Bronchial epithelial cell (primary cell): Measurements from ENCODE around the gene NLRC5. TPM values are rescaled to one million over a fixed set of nuclear protein-coding genes. Genes with fewer than 3 reads are reported as not detected.
"Not testable (repeated sequence)": the region's sequence is repeated elsewhere in the genome, so short reads cannot be mapped to it uniquely, and the experiment has no call there.

ENCODE experiments used
- DNase-seq: peaks from one replicate; pipeline ENCODE4 v3.0.0-alpha.2; 2010; ENCODE audit warnings: low read depth
- FAIRE-seq: peaks from 2 replicates; lab custom pipeline; 2011; peaks lifted over from hg19 to GRCh38; lab: Jason Lieb, UNC
- H3K27me3 ChIP-seq: 2 replicates; pipeline ENCODE4 v1.5.1; 2011; ENCODE audit warnings: low read length; ENCODE audit not compliant: control insufficient read depth, insufficient read depth
- H3K36me3 ChIP-seq: 2 replicates; pipeline ENCODE4 v1.5.1; 2011; ENCODE audit warnings: low read length; ENCODE audit not compliant: control insufficient read depth, insufficient read depth
- H3K4me3 ChIP-seq: 2 replicates; pipeline ENCODE4 v1.5.1; 2011; ENCODE audit warnings: mild to moderate bottlenecking, low read depth, low read length, control low read depth
- total RNA-seq: library from RNA; depleted of rRNA; stranded (reverse); fragments of >200 nt; gene quantifications from 2 replicates; pipeline ENCODE4 v1.2.1, GENCODE V29; 2014
- TF ChIP-seq, protein P1 (sequence below): IDR thresholded peaks from 2 replicates; pipeline ENCODE4 v1.5.1; 2011; ENCODE audit warnings: mild to moderate bottlenecking, moderate library complexity, low read length, control low read depth, inconsistent platforms; ENCODE audit not compliant: insufficient read depth, severe bottlenecking

Gene NLRC5
- total RNA-seq, 1 donor from 2014 or later = 2.1 TPM

GRCh38 chr16:56986361-56986760 is 3.0 kb upstream of the NLRC5 start:
- TF ChIP-seq, protein P1, sequence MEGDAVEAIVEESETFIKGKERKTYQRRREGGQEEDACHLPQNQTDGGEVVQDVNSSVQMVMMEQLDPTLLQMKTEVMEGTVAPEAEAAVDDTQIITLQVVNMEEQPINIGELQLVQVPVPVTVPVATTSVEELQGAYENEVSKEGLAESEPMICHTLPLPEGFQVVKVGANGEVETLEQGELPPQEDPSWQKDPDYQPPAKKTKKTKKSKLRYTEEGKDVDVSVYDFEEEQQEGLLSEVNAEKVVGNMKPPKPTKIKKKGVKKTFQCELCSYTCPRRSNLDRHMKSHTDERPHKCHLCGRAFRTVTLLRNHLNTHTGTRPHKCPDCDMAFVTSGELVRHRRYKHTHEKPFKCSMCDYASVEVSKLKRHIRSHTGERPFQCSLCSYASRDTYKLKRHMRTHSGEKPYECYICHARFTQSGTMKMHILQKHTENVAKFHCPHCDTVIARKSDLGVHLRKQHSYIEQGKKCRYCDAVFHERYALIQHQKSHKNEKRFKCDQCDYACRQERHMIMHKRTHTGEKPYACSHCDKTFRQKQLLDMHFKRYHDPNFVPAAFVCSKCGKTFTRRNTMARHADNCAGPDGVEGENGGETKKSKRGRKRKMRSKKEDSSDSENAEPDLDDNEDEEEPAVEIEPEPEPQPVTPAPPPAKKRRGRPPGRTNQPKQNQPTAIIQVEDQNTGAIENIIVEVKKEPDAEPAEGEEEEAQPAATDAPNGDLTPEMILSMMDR = no peak

GRCh38 chr16:56986908-56987307 is 2.4 kb upstream of the NLRC5 start:
- not testable (repeated sequence) for DNase-seq, FAIRE-seq, H3K36me3 ChIP-seq, H3K4me3 ChIP-seq, H3K27me3 ChIP-seq

More at GRCh38 chr16:56986361-56986760, 3.0 kb upstream of the NLRC5 start:
- no peaks in the 10 kb centered on the region for H3K36me3 ChIP-seq
- DNase-seq (no peak), FAIRE-seq (no peak)
- no peak overlapping the region for H3K4me3 ChIP-seq
- H3K27me3 ChIP-seq = peaks cover 2% of the 10 kb centered on the region

- Histone ChIP-seq H3K36me3 (no peaks in the 10 kb centered on the region), H3K4me3 (no peak overlapping the region), H3K27me3 (no peaks in the 10 kb centered on the region)
- TF ChIP-seq, protein P1 = no peak
- DNase-seq (no peak), FAIRE-seq (no peak)
Measured at GRCh38 chr16:56987692-56988091, 1.7 kb upstream of the NLRC5 start.

DNA sequence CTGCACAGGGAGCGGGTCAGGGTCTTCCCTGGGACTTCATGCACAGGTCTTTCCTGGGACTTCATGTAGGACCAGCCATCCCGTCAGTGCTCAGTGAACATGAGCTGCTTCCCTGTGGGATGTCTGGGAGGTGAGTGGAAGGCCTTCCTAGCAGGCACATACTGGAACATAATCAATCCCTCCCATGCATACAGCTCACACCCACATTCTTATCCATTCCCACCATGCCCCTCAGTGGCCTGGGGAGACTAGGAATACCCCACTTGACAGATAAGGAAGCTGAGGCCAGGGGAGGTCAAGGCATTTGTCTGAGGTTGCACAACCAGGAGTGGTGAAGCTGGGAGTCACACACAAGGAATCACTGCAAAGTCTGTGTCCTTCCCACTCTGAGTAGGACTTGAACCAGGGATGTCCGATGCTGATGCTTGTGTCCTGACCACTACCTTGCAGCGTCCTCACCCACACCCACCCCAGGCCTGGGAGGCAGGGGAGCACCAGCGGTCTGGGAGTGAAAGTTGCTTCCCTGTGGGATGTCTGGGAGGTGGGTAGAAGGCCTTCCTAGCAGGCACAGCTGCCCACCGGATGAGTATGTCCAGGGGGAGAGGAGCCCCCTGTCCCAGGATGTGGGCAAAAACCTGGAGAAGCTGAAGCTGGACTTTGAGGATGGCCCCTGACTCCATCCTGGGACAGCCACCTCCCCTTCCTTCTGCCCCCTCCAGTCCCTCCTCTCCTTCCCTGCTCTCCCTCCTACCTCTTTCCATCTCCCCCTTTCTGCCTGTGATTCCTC is 1.0 kb upstream of the NLRC5 start:
- FAIRE-seq (peak; percentile 13), DNase-seq (no peak)
- Histone ChIP-seq H3K36me3 (no peaks in the 10 kb centered on the region), H3K4me3 (no peak overlapping the region), H3K27me3 (no peaks in the 10 kb centered on the region)
- TF ChIP-seq, protein P1 = no peak

DNA sequence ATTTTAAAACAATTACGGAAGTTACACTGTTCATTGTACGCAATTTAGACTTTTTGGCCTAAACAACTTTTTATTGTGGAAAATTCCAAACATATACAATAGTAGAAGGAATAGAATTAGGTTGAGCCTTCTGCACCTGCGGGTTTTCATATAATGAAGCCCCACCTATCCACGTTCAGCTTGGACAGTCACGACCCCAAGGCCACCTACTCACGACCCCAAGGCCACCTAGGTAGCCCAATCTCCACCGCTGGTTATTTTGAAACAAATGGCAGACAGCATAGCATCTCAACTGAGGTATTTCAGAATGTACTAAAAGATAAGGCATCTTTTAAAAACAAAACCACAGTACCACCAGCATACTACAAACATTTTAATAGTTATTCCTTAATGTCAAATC is 631 bp downstream of the NLRC5 start:
- DNase-seq (no peak), FAIRE-seq (no peak)
- no peaks in the 10 kb centered on the region for H3K27me3 ChIP-seq
- H3K36me3 ChIP-seq = no peaks in the 10 kb centered on the region
- H3K4me3 ChIP-seq = peak overlapping the region; percentile 76
- TF ChIP-seq, protein P1 = no peak

- DNase-seq = no peak
- Histone ChIP-seq H3K27me3 (no peaks in the 10 kb centered on the region), H3K4me3 (no peak overlapping the region), H3K36me3 (no peaks in the 10 kb centered on the region)
- TF ChIP-seq, protein P1 = no peak
- FAIRE-seq = no peak
Measured at GRCh38 chr16:56990407-56991286, 1.3 kb downstream of the NLRC5 start.

DNA sequence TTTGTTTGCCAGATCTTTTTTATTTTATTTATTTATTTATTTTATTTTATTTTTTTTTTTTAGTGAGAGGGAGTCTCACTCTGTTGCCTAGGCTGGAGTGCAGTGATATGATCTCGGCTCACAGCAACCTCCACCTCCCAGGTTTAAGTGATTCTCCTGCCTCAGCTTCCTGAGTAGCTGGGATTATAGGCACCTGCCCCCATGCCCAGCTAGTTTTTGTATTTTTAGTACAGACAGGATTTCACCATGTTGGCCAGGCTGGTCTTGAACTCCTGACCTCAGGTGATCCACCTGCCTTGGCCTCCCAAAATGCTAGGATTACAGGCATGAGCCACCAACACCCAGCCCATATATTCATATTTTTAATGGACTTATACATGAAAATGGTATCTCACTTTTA is 3.1 kb downstream of the NLRC5 start:
- FAIRE-seq, H3K4me3 ChIP-seq, DNase-seq: not testable (repeated sequence)

More for the DNA sequence above, 3.1 kb downstream of the NLRC5 start:
- not testable (repeated sequence) for H3K27me3 ChIP-seq, H3K36me3 ChIP-seq
